Testis (tissue), 3 donors: Measurements from ENCODE around the gene RND3. TPM values are rescaled to one million over a fixed set of nuclear protein-coding genes. Genes with fewer than 3 reads are reported as not detected.

Source experiments
- DNase-seq: peaks from one replicate; pipeline ENCODE4 v3.0.0-alpha.2; 2019
- H3K27ac ChIP-seq, 2 donors: fragments of 200-600 bp; sonication (generic); one replicate each; pipeline ENCODE4 v1.5.1; 2019
- H3K27me3 ChIP-seq: fragments of 200-600 bp; sonication (generic); one replicate; pipeline ENCODE4 v1.5.1; 2019
- H3K36me3 ChIP-seq: fragments of 200-600 bp; sonication (generic); one replicate; pipeline ENCODE4 v1.5.1; 2017; ENCODE audit warnings: low read depth; ENCODE audit errors: missing control alignments
- H3K4me1 ChIP-seq: fragments of 200-600 bp; sonication (generic); one replicate; pipeline ENCODE4 v1.5.1; 2019
- H3K4me3 ChIP-seq, 2 donors: fragments of 200-600 bp; sonication (generic); one replicate each; pipeline ENCODE4 v1.5.1; 2017 to 2019
- H3K9me3 ChIP-seq: fragments of 200-600 bp; sonication (generic); one replicate; pipeline ENCODE4 v1.5.1; 2017
- POLR2A ChIP-seq: fragments of 450-650 bp; IDR thresholded peaks from one replicate; pipeline ENCODE4 v1.6.1; 2017; ENCODE audit warnings: antibody characterized with exemption, mild to moderate bottlenecking, moderate library complexity
- WGBS, 2 donors: methylation state at CpG; one replicate each; pipeline ENCODE4 v1.1.5; 2018; 5-methylcytosine and 5-hydroxymethylcytosine counted together
- intact Hi-C: fragments of 100-400 bp; cut with DNase I; formaldehyde crosslinking; loops from one replicate; pipeline ENCODE4 v1.15.1; 2023; ENCODE audit warnings: low total_unique reads
- polyA plus RNA-seq: library from polyadenylated mRNA; stranded (reverse); fragments of 350-450 nt; fragmentation: Illumina TruSeq; extraction: RNeasy Lipid Tissue Mini Kit (QIAGEN cat#74804); gene quantifications from one replicate; pipeline ENCODE4 v1.2.3, GENCODE V29; 2014; ENCODE audit warnings: low read depth, low replicate concordance; ENCODE audit not compliant: insufficient read depth
- total RNA-seq, 2 donors: library from RNA; depleted of rRNA; stranded (reverse); fragments of >200 nt; gene quantifications; one replicate each; pipeline ENCODE4 v1.2.3, GENCODE V29; 2016
- TF ChIP-seq, protein P1 (sequence below), 3 experiments: fragments of 450-650 bp in 2 of 3; fragments of 200-600 bp in 1 of 3; sonication (generic) in 1 of 3; IDR thresholded peaks; one replicate each; pipeline ENCODE4 v1.5.1; 2016 to 2019; ENCODE audit warnings: antibody characterized with exemption in 3 of 3, mild to moderate bottlenecking in 2 of 3, moderate library complexity in 1 of 3

The RND3 gene
- total and polyA plus RNA-seq, 3 donors from 2014 or later: 5.0 to 10.2 (median 8.0) TPM

GRCh38 chr2:150531591-150531990 lies 44.1 kb upstream of the RND3 start:
- Histone ChIP-seq H3K27me3 (no peaks in the 10 kb centered on the region), H3K36me3 (no peaks in the 10 kb centered on the region), H3K27ac (no peak overlapping the region), H3K4me3 (no peak overlapping the region), H3K4me1 (peaks cover 4% of the 10 kb centered on the region), H3K9me3 (no peaks in the 10 kb centered on the region)
- intact Hi-C loops: no loop called here
- TF ChIP-seq POLR2A: no peak
- TF ChIP-seq, protein P1, sequence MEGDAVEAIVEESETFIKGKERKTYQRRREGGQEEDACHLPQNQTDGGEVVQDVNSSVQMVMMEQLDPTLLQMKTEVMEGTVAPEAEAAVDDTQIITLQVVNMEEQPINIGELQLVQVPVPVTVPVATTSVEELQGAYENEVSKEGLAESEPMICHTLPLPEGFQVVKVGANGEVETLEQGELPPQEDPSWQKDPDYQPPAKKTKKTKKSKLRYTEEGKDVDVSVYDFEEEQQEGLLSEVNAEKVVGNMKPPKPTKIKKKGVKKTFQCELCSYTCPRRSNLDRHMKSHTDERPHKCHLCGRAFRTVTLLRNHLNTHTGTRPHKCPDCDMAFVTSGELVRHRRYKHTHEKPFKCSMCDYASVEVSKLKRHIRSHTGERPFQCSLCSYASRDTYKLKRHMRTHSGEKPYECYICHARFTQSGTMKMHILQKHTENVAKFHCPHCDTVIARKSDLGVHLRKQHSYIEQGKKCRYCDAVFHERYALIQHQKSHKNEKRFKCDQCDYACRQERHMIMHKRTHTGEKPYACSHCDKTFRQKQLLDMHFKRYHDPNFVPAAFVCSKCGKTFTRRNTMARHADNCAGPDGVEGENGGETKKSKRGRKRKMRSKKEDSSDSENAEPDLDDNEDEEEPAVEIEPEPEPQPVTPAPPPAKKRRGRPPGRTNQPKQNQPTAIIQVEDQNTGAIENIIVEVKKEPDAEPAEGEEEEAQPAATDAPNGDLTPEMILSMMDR (IDR thresholded peaks at IDR 0.05): no peak
- 85 to 97% methylated on average over 2 of the region's 2 CpGs for WGBS, 2 donors
- DNase-seq: no peak

- WGBS, 2 donors: 82 to 91% methylated on average over 1 of the region's 1 CpG
- intact Hi-C loops: no loop called here
- no peak overlapping the region for H3K4me3 ChIP-seq
- H3K27me3 ChIP-seq: no peaks in the 10 kb centered on the region
- H3K4me1 ChIP-seq: peaks cover 4% of the 10 kb centered on the region
- H3K36me3 ChIP-seq: no peaks in the 10 kb centered on the region
- H3K27ac ChIP-seq: no peak overlapping the region
- H3K9me3 ChIP-seq: no peaks in the 10 kb centered on the region
- TF ChIP-seq POLR2A: no peak
- TF ChIP-seq, protein P1 (IDR thresholded peaks at IDR 0.05): no peak
- DNase-seq: no peak
Observed at GRCh38 chr2:150530168-150530567, 42.7 kb upstream of the RND3 start.

DNA sequence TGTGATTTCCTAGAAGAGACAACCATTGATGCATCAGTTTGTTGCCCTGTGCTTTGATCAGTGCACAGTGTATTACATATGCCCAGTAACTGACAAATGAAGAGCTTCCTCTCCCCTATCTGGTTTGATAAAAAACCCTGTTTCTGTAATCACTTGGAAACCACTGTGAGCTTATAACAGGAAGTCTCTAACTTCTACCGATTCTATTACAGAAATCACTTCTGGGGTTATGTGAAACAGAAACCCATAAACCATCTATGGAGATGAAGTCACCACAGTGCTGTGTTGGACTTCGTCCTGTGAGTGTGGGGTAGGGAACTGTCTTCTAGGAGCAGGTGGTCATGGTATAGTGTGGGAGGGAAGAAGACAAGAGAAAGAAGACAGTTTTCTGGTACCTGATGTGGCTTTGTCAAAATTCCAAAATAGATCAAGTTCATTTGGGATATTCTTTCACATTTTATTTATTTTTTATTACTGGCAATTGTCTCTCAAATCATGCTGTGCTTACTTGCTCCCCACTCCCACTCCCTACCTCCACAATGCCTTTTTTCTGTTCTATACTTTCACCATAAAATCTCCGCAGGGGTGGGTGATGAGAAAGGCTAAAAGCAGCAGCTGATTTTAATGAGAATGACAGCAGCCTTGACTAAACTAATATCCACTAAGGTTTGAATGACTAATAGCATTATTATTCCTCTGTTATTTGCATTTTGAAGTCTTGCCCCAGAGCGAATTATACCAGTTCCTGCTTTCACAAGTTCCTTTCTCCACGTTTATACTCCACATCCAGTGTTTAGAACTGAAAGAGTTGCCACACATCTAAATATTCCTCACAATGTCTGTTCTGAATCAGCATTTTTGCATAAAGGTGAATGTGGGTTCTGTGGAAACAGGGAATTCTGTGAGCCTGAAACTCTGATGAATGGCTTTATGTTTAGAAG lies 41.7 kb upstream of the RND3 start:
- Histone ChIP-seq H3K36me3 (no peaks in the 10 kb centered on the region), H3K9me3 (no peaks in the 10 kb centered on the region), H3K27me3 (no peaks in the 10 kb centered on the region), H3K4me1 (peaks cover 4% of the 10 kb centered on the region), H3K4me3 (no peak overlapping the region), H3K27ac (no peak overlapping the region)
- TF ChIP-seq POLR2A: no peak
- TF ChIP-seq, protein P1 (IDR thresholded peaks at IDR 0.05): no peak
- intact Hi-C loops: no loop called here
- 67 to 75% methylated on average over 5 of the region's 5 CpGs for WGBS, 2 donors
- no peak for DNase-seq

DNA sequence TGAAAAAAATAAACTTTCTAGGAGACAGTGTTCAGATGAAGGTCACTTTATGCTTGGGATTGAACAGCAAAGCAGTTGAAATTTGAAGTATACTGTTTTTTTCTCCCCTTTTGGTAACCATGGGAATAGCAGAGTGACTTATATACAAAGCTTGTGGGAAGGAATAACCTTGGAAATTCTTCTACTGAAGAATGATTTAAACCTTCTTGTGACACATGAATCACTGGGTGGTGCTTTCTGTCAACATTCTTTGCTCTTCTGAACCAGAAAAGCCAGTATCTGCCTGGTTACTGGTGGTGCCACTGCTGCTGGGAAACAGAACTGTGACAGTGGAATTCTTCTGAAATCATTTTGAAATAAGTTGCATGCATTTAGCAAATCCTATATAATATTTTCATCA lies 39.4 kb upstream of the RND3 start:
- Histone ChIP-seq H3K4me3 (no peak overlapping the region), H3K36me3 (no peaks in the 10 kb centered on the region), H3K27me3 (no peaks in the 10 kb centered on the region), H3K9me3 (no peaks in the 10 kb centered on the region), H3K4me1 (no peaks in the 10 kb centered on the region), H3K27ac (no peak overlapping the region)
- intact Hi-C loops: no loop called here
- no peak for DNase-seq
- no peak for TF ChIP-seq POLR2A
- TF ChIP-seq, protein P1 (IDR thresholded peaks at IDR 0.05): no peak

- intact Hi-C loops: no loop called here
- Histone ChIP-seq H3K4me1 (no peaks in the 10 kb centered on the region), H3K4me3 (no peak overlapping the region), H3K27ac (no peak overlapping the region), H3K9me3 (no peaks in the 10 kb centered on the region), H3K36me3 (no peaks in the 10 kb centered on the region), H3K27me3 (no peaks in the 10 kb centered on the region)
- WGBS, 2 donors: 79 to 95% methylated on average over 1 of the region's 1 CpG
- TF ChIP-seq, protein P1 (IDR thresholded peaks at IDR 0.05): no peak
- TF ChIP-seq POLR2A: no peak
- DNase-seq: no peak
Observed at GRCh38 chr2:150526006-150526405, 38.5 kb upstream of the RND3 start.
